BJ (cell line): Measurements from ENCODE around the gene BHLHE40. TPM values are rescaled to one million over a fixed set of nuclear protein-coding genes. Genes with fewer than 3 reads are reported as not detected.

Experiments
- CTCF ChIA-PET: fragments of 350-600 bp; formaldehyde crosslinking; extraction: SDS; loops from one replicate; lab custom pipeline; 2021; ENCODE audit warnings: antibody characterized with exemption, inconsistent platforms; lab: Yijun Ruan, JAX
- POLR2A ChIA-PET: fragments of 300-600 bp; sonication (Branson Sonifier 250); formaldehyde crosslinking; extraction: SDS; loops from one replicate; lab custom pipeline; 2021; ENCODE audit warnings: antibody characterized with exemption; lab: Charles Lee
- DNase-seq: peaks from one replicate; pipeline ENCODE4 v3.0.0-alpha.2; 2011; ENCODE audit warnings: low read depth
- H3K27me3 ChIP-seq: 2 replicates; pipeline ENCODE4 v1.6.0; 2011; ENCODE audit warnings: low read length; ENCODE audit not compliant: control insufficient read depth, insufficient read depth
- H3K36me3 ChIP-seq: 2 replicates; pipeline ENCODE4 v1.5.1; 2011; ENCODE audit warnings: low read length; ENCODE audit not compliant: control insufficient read depth, insufficient read depth
- H3K4me3 ChIP-seq: 2 replicates; pipeline ENCODE4 v1.5.1; 2011; ENCODE audit warnings: low read depth, mild to moderate bottlenecking, control low read depth, low read length
- polyA plus RNA-seq: library from polyadenylated mRNA; depleted of rRNA; stranded (reverse); fragments of >200 nt; gene quantifications from 2 replicates; pipeline ENCODE4 v1.2.3, GENCODE V29; 2011
- TF ChIP-seq, protein P1 (sequence below): IDR thresholded peaks from 2 replicates; pipeline ENCODE4 v1.5.1; 2011; ENCODE audit warnings: low read depth, mild to moderate bottlenecking, control low read depth, inconsistent platforms, low read length, moderate library complexity; ENCODE audit not compliant: insufficient read depth

Gene BHLHE40
- polyA plus RNA-seq, 1 experiment: 18.8 TPM

DNA sequence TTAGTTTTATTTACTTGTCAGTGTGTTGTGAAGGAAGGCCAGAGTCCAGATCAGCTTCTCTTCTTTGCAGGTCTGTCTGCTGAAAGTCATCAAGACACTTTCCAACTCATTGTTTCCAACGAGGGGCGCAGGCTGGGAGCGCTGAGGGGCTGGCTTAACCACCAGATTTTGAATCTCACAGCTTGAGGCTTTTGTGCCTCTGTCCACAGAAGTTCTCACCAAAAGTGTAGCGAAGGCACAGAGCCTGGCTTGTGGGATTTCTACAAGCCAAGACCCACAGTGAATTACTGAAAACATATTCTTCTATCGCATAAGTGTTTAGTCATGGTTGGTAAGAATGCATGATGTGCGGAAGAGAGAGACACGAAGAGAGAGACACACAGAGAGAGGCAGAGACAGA, 35.2 kb downstream of the BHLHE40 start:
- no peaks in the 10 kb centered on the region for H3K36me3 ChIP-seq
- ChIA-PET POLR2A (no interaction called here), CTCF (interaction anchor here (0.9 kb wide), 1 partner anchor 56 kb away, joined by 3 read pairs; no protein-coding TSS in a partner anchor)
- no peaks in the 10 kb centered on the region for H3K27me3 ChIP-seq
- no peak for DNase-seq
- H3K4me3 ChIP-seq: no peak overlapping the region
- TF ChIP-seq, protein P1, sequence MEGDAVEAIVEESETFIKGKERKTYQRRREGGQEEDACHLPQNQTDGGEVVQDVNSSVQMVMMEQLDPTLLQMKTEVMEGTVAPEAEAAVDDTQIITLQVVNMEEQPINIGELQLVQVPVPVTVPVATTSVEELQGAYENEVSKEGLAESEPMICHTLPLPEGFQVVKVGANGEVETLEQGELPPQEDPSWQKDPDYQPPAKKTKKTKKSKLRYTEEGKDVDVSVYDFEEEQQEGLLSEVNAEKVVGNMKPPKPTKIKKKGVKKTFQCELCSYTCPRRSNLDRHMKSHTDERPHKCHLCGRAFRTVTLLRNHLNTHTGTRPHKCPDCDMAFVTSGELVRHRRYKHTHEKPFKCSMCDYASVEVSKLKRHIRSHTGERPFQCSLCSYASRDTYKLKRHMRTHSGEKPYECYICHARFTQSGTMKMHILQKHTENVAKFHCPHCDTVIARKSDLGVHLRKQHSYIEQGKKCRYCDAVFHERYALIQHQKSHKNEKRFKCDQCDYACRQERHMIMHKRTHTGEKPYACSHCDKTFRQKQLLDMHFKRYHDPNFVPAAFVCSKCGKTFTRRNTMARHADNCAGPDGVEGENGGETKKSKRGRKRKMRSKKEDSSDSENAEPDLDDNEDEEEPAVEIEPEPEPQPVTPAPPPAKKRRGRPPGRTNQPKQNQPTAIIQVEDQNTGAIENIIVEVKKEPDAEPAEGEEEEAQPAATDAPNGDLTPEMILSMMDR: no peak

- TF ChIP-seq, protein P1: no peak
- ChIA-PET CTCF (interaction anchor here (0.6 kb wide), 1 partner anchor 567 kb away, joined by 3 read pairs; no protein-coding TSS in a partner anchor), POLR2A (no interaction called here)
Measured at GRCh38 chr3:5015056-5015455, 35.8 kb downstream of the BHLHE40 start.

GRCh38 chr3:5016211-5017161, 37.2 kb downstream of the BHLHE40 start:
- no peaks in the 10 kb centered on the region for H3K36me3 ChIP-seq
- no peaks in the 10 kb centered on the region for H3K27me3 ChIP-seq
- H3K4me3 ChIP-seq: no peak overlapping the region
- no peak for DNase-seq
- CTCF ChIA-PET: interaction anchor here (1.0 to 4.0 kb wide), 4 partner anchors 17 to 305 kb away, joined by 3 to 13 read pairs (median 6); partner anchors contain the start of gene BHLHE40
- POLR2A ChIA-PET: interaction anchor here (0.8 kb wide), 1 partner anchor 34 kb away, joined by 6 read pairs; no protein-coding TSS in a partner anchor
- TF ChIP-seq, protein P1: no peak

More at GRCh38 chr3:5015056-5015455, 35.8 kb downstream of the BHLHE40 start:
- no peak for DNase-seq
- H3K4me3 ChIP-seq: no peak overlapping the region
- H3K36me3 ChIP-seq: no peaks in the 10 kb centered on the region
- no peaks in the 10 kb centered on the region for H3K27me3 ChIP-seq

GRCh38 chr3:5017925-5018531, 38.8 kb downstream of the BHLHE40 start:
- DNase-seq: no peak
- POLR2A ChIA-PET: no interaction called here

More at GRCh38 chr3:5017925-5018531, 38.8 kb downstream of the BHLHE40 start:
- TF ChIP-seq, protein P1: no peak
- Histone ChIP-seq H3K36me3 (no peaks in the 10 kb centered on the region), H3K27me3 (no peaks in the 10 kb centered on the region), H3K4me3 (no peak overlapping the region)
- CTCF ChIA-PET: interaction anchor here (0.9 to 4.0 kb wide), 4 partner anchors 9 to 306 kb away, joined by 3 to 13 read pairs (median 4); partner anchors contain the start of gene BHLHE40
